ENCODE measurements around the gene DENND2A.

DNA sequence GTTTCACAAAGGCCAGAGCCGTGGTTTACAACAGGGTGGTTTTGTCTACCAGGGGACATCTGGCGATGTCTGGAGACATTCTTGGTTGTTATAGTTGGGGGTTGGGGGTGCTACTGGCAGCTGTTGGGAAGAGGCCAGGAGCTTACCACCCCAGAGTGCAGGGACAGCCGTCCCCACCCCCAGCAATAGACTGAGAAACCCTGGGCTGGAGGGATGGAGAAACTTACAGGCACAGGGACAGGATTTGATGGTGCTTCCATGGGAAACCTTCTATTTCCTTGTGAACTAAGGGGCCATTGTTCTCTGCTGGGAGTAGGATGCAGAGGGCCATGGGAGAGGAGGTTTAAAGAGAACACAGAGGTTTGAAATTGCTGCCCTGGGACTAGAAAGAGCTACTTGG lies 43.0 kb upstream of the DENND2A start:
- TF ChIP-seq, protein P1, sequence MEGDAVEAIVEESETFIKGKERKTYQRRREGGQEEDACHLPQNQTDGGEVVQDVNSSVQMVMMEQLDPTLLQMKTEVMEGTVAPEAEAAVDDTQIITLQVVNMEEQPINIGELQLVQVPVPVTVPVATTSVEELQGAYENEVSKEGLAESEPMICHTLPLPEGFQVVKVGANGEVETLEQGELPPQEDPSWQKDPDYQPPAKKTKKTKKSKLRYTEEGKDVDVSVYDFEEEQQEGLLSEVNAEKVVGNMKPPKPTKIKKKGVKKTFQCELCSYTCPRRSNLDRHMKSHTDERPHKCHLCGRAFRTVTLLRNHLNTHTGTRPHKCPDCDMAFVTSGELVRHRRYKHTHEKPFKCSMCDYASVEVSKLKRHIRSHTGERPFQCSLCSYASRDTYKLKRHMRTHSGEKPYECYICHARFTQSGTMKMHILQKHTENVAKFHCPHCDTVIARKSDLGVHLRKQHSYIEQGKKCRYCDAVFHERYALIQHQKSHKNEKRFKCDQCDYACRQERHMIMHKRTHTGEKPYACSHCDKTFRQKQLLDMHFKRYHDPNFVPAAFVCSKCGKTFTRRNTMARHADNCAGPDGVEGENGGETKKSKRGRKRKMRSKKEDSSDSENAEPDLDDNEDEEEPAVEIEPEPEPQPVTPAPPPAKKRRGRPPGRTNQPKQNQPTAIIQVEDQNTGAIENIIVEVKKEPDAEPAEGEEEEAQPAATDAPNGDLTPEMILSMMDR (IDR thresholded peaks at IDR 0.05) = no peak
- TF ChIP-seq POLR2AphosphoS5 (IDR thresholded peaks at IDR 0.05) (no peak), POLR2A (IDR thresholded peaks at IDR 0.05) (no peak)
